KOPT-K1 (cell line): ENCODE measurements around the gene KAT2B.

Source experiments
- H3K27ac ChIP-seq: fragments of 200-600 bp; sonication (generic); 2 replicates; pipeline ENCODE4 v1.5.1; 2016; ENCODE audit warnings: antibody characterized with exemption, mild to moderate bottlenecking, low read depth, low read length; ENCODE audit not compliant: poor library complexity, severe bottlenecking
- H3K36me3 ChIP-seq: fragments of 200-600 bp; sonication (generic); 2 replicates; pipeline ENCODE4 v1.5.1; 2017; ENCODE audit warnings: antibody characterized with exemption, mild to moderate bottlenecking, low read length, moderate library complexity; ENCODE audit not compliant: insufficient read depth
- H3K9me3 ChIP-seq: fragments of 200-600 bp; sonication (generic); 2 replicates; pipeline ENCODE4 v1.5.1; 2017; ENCODE audit warnings: antibody characterized with exemption, low read length, mild to moderate bottlenecking; ENCODE audit not compliant: insufficient read depth, poor library complexity, severe bottlenecking

The KAT2B gene

DNA sequence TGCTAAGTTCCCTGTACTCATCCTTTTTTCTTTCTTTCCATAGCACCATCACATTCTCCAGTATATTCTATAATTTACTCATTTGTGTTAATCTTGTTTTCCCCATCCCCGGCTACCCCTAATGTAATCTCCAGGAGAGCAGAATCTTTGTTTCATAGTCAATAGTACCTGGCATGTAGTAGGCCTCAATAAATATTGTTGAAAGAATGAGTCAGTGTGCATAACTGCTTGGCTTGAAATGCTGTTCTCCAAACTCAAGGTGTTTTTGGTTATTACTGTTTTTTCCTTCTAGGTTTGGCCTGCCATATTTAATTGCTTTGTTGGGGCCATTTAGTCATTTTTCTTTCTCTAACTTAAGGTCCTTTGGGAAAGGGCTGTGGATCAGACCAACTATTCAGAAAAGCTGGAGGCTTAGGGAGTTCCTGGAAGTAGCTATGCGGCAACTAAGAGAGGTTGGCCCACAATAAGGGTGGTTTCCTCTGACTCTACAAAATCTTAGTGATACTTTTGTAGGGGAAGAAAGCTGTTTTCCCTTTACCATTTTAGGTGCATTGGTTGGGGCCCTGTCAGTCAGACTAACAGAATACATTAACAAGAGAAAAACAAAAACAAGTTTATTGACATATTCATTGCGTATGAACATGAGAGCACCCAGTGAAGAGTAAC lies 28.4 kb downstream of the KAT2B start:
- Histone ChIP-seq H3K36me3 (no peaks in the 10 kb centered on the region), H3K27ac (no peak overlapping the region), H3K9me3 (no peaks in the 10 kb centered on the region)

DNA sequence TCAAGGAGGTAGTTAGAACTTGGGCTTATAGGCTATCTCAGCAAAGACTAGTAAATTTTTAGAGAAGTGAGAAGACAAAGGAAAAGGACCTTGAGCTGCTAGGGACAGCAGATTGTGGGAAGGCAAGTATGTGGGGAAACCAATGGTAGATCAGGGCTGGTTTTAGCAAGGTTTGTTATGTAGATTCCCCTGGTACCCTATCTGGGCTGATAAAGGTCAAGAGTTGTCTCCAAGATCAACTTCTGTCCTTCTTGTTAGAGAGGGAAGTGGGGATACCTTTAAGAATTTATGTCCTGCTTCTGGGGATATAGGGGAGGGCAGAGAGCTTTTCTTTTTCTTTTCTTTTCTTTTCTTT lies 28.9 kb downstream of the KAT2B start:
- Histone ChIP-seq H3K27ac (no peak overlapping the region), H3K9me3 (no peaks in the 10 kb centered on the region), H3K36me3 (no peaks in the 10 kb centered on the region)

DNA sequence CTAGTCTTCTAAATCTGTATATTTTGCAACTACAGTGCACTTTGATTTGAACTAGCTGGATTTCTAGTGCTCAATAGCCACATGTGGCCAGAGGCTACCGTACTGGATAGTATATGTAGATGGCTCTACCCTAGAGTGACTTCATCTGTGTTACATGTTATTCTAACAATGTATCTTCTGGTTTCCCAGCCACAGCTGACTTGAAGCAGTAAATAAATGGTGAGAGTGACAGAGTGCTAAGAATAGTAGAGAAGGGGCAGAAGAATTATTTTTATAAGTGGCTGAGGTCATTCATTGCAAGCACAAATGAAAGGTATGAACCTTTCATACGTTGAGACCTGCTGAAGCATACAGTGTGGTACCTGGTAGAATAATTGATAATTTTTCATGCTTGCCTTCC lies 30.9 kb downstream of the KAT2B start:
- H3K9me3 ChIP-seq = no peaks in the 10 kb centered on the region
- H3K27ac ChIP-seq = no peak overlapping the region
- H3K36me3 ChIP-seq = no peaks in the 10 kb centered on the region

DNA sequence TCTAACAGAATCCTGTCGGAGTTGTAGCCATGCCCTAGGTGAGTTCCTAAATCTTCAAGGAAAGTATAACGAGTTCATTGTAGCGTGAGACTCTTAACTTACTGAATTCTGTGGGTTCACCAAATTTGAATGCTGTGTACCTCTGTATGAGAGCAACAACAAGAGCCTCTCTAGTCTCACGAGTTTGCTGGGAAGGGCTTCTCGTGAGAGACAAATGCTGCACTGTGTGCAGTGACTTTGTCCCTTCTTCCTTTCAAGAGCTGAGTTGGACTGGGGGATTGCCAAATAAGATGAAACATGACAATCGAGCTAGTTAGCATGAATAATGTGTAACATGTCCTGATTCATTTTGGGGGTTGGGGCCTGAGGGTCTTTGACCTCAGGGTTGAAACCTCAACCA lies 32.2 kb downstream of the KAT2B start:
- no peaks in the 10 kb centered on the region for H3K9me3 ChIP-seq
- H3K27ac ChIP-seq = no peak overlapping the region
- no peaks in the 10 kb centered on the region for H3K36me3 ChIP-seq

DNA sequence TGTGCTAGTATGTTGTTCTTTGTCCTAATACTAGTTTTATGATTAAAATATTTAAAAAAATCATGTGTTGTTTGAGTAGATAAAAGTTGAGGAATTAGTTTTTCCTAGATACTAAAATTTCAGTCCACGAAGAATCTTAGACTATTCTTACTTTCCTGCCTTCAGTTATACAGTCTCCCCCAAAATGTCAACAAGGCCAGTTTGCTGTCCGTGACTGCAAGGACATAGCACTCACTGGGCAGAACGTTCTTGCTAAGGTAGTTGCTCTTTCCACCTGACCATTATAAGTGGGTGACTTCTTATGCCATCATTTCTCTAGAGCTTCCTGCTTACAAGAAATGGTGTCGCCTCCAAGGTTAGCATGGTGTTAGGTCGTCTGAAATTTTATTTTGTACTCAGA lies 32.8 kb downstream of the KAT2B start:
- Histone ChIP-seq H3K9me3 (no peaks in the 10 kb centered on the region), H3K27ac (no peak overlapping the region), H3K36me3 (no peaks in the 10 kb centered on the region)

DNA sequence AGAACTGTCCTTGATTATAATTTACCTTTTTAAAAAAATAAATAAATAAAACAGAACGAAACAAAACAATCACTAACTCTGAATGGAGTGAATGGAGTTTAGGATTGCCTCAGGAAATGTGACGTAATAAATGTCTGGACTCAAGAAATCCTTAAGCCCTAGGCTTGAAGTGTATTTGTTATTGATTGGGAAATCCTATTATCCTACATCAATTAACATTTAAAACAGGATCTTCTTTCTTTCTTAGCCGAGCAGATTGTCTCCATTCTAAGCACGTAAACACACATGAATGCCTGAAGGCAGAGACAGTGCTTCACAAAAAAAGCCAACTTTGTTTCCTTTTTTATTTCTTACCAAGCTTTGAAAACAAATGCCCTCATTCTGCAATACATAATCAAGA lies 33.4 kb downstream of the KAT2B start:
- Histone ChIP-seq H3K9me3 (no peaks in the 10 kb centered on the region), H3K27ac (no peak overlapping the region), H3K36me3 (no peaks in the 10 kb centered on the region)

DNA sequence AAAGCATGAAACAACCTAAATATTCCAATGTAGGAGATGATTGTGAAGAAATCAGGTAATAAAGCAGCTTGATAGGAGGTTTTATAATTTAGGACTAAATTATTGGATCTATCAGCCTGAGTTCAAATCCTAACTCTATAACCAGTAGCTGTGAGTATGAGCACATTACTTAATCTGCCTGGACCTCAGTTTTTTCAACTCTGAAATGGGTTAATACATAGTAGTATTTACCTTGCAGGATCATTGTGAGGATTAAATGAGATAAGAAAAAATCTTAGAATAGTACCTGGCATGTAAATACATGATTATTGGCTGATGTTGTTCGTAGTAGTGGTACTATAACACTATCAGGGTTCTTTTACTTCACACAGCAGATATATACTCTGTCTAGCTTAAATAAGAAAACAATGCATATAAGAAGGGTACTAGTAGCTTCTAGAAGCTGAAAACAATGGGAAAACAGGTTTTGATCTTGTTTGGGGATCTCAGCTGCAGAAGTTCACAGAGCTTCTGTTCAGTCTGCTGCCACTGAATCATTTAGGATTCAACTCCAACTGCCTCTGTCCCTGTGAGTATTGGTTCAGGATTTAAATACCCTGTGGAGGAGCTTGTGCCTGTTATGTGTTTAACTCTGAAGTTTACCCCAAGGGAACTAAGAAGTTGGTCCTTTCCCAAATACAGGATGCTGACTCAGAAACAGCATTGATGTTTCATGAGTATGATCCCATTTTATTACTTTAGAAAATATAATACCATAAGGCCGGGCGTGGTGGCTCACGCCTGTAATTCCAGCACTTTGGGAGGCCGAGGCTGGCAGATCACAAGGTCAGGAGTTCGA lies 34.2 kb downstream of the KAT2B start:
- Histone ChIP-seq H3K9me3 (no peaks in the 10 kb centered on the region), H3K27ac (no peak overlapping the region), H3K36me3 (no peaks in the 10 kb centered on the region)

DNA sequence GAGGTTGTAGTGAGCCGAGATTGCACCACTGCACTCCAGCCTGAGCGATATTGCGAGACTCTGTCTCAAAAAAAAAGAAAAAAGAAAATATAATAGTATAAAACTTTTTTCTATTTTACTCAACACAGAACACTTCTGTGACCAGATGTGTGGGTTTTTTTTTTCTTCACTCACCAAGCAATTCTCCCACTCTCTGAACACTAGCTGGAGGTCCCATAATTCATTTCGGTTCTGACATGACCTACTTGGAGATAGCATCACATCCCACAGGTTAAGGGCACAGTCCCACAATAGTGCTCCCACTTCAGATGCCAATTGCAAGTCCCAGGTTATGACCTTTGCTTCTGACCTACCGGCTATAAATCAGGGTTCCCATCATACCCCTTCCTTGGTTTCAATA lies 35.0 kb downstream of the KAT2B start:
- Histone ChIP-seq H3K36me3 (no peaks in the 10 kb centered on the region), H3K9me3 (no peaks in the 10 kb centered on the region), H3K27ac (no peak overlapping the region)

DNA sequence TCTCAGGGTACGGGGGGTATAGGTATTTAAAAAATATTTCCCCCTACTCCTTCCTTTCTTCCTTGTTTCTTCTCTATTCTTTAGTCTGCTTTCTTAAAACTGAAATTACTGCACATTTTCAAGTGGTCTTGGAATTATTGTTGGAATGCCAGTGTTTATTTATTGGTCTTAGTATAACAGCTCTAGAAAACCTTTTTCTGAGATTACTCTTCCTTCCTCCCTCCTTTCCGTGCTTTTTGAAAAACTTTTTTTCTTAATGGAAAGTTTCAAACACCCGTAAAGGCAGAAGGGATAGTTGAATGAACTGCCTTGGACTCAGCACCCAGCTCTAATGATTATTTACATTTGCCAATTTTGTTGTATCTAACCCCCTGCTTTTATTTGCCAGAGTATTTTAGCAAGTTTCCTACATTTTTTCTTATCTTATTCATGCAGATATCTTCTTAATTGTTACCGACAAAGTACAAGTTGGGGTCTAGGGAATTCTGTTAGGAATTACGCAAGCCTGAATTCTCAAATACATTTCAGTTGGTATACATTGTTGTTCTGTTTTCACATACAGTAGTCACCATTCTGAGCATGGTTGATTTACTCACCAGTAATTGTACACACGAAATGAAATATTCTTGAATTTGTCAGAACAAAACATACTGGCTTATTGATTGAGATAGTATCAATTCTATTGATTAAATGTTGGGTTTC lies 36.2 kb downstream of the KAT2B start:
- no peaks in the 10 kb centered on the region for H3K9me3 ChIP-seq
- no peaks in the 10 kb centered on the region for H3K36me3 ChIP-seq
- H3K27ac ChIP-seq = no peak overlapping the region

DNA sequence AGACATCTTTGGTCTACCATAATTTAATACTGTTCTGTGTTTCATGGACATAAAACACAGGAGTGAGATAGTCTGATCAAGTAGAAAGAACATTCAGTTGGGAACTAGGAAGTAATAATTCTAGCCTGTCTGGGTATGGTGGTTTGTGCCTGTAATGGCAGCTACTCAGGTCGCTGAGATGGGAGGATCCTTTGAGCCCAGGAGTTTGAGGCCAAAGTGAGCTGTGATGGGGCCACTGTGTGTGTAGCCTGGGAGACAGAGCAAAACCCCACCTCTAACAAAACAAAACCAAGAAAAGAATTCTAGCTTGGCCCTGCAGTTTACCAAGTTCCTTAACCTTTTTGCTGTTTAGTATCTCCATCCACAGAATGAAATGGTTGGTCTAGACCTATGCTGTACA lies 36.8 kb downstream of the KAT2B start:
- H3K27ac ChIP-seq = no peak overlapping the region
- H3K36me3 ChIP-seq = no peaks in the 10 kb centered on the region
- H3K9me3 ChIP-seq = no peaks in the 10 kb centered on the region

DNA sequence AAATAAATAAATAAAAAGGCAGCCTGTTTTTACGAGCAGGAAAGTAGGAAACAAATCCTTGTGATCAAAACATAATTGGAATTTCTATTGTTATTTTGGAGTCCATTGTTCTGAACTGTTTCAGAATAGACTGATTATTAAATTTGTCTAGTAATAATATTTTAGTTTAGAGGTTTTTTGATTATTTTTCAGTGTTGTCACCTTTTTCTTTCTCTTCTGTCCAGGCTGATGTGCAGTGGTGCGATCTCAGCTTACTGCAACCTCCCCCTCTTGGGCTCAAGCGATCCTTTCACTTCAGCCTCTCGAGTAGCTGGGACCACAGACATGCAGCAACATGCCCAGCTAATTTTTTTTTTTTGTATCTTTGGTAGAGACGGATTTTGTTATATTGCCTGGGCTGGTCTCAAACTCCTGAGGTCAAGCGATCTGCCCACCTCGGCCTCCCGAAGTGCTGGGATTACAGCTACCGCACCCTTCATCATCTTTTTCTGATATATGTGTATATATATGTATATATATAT lies 38.0 kb downstream of the KAT2B start:
- Histone ChIP-seq H3K9me3 (no peaks in the 10 kb centered on the region), H3K36me3 (no peaks in the 10 kb centered on the region), H3K27ac (no peak overlapping the region)

DNA sequence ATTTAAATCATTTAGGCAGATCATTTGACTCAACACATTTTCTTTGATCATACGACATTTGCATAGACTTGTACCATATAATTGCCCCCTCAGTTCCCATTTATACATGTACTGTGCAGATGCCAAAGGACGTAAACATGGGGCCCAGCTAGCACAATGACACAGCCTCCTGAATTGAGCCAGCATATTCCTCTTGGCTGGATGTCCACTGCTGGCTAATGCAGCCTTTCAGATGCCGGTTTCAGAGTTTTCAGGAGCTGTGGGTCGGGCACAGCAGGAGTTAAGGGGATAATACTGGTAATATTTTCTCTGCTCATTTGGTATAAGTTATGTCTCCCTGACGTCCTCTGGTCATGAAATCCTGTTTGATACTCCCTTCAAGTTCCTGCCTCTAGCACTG lies 39.4 kb downstream of the KAT2B start:
- Histone ChIP-seq H3K27ac (no peak overlapping the region), H3K9me3 (no peaks in the 10 kb centered on the region), H3K36me3 (no peaks in the 10 kb centered on the region)

DNA sequence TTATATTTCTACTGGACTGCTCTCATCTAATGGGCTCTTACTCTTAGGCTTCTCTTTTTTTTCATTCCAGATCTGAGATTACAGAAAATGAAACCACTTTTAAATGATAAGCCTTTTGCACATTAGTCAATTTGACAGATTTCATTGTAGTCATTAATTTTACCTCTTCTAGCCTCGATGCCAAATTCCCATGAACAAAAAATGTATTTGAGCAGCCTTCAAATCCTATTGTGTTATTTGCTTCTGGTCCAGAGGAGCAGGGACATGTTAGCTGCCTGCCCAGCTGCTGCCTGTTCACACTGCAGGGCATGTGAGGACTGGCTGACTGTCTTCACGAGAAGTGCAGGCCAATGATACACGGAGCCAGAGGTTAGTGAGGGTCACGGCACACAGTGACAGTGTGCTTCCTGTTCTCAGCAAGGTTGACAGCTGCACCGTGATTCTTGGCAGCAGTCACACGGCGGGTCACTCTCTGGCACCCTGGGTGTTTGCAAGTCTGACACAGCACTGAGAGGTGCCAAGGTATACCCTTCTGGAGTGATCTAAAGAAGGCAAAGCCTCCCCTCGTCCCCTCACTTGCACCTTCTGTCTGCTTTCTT lies 40.8 kb downstream of the KAT2B start:
- H3K27ac ChIP-seq = no peak overlapping the region
- no peaks in the 10 kb centered on the region for H3K36me3 ChIP-seq
- no peaks in the 10 kb centered on the region for H3K9me3 ChIP-seq

DNA sequence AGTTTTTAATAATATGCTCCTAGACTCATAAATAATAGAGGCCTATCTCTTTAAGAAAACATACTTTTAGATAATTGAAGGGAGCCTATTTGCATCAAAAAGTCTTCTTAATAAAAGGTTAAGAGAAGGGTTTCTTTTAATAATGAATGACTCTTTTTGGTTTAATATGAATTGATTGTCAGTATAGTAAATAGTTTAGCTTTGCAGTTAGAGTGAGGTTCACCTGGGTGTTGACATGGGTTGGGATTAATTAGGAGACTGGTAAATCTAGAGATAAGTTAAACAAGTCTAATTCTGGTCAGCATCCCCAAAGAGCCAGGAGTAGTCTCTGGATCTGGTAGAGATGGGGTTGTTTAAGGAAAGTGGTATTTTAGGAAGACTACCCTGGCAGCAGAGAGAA lies 43.0 kb downstream of the KAT2B start:
- no peak overlapping the region for H3K27ac ChIP-seq
- H3K9me3 ChIP-seq = no peaks in the 10 kb centered on the region
- no peaks in the 10 kb centered on the region for H3K36me3 ChIP-seq

DNA sequence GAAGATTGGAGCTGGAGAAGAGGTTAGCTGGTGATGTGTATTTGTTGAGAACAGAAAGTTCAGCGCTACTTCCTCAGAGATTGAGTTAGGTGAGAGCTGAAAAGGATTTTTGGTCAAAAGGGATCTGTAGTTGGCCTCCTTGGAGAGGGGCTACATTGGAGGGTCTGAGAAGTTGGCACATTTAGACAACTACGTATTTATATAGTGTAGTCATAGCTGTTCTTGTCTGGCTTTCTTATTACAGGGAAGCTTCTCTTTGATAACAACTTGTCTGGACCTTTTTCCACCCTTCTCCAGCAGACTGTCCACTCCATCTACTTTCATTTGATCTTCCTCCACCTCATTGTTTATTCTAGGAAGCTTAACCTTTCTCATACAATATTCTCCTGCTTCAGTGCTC lies 43.7 kb downstream of the KAT2B start:
- Histone ChIP-seq H3K9me3 (no peaks in the 10 kb centered on the region), H3K36me3 (no peaks in the 10 kb centered on the region), H3K27ac (no peak overlapping the region)
